Neural cell (in vitro differentiated cells): Measurements from ENCODE around the gene ATP8B1. TPM values are rescaled to one million over a fixed set of nuclear protein-coding genes. Genes with fewer than 3 reads are reported as not detected.

Experiments
- H2AFZ ChIP-seq: fragments of 200-600, 300-800 bp; sonication (generic), shearing (Covaris generic); 2 replicates; pipeline ENCODE4 v1.6.0; 2014; ENCODE audit warnings: low read depth, mild to moderate bottlenecking, antibody characterized with exemption, low read length, moderate library complexity
- H3F3A ChIP-seq: fragments of 200-600 bp; shearing (Covaris generic); 2 replicates; pipeline ENCODE4 v1.6.1; 2016; ENCODE audit warnings: mild to moderate bottlenecking, moderate library complexity, mixed read lengths, antibody characterized with exemption, low read length; ENCODE audit not compliant: insufficient read depth, poor library complexity, severe bottlenecking
- H3K27ac ChIP-seq: fragments of 200-600, 300-800 bp; sonication (generic), shearing (Covaris generic); 2 replicates; pipeline ENCODE4 v1.5.1; 2014; ENCODE audit warnings: mild to moderate bottlenecking, low read length, moderate library complexity
- H3K27me3 ChIP-seq: fragments of 300-800, 200-600 bp; sonication (generic), shearing (Covaris generic); 2 replicates; pipeline ENCODE4 v1.6.0; 2014; ENCODE audit warnings: mild to moderate bottlenecking, low read depth, low read length, moderate library complexity; ENCODE audit not compliant: insufficient read depth
- H3K36me3 ChIP-seq: fragments of 300-800, 200-600 bp; sonication (generic), shearing (Covaris generic); 2 replicates; pipeline ENCODE4 v1.5.1; 2014; ENCODE audit warnings: mild to moderate bottlenecking, antibody characterized with exemption, low read length, moderate library complexity; ENCODE audit not compliant: insufficient read depth
- H3K4me2 ChIP-seq: fragments of 300-800, 200-600 bp; sonication (generic), shearing (Covaris generic); 2 replicates; pipeline ENCODE4 v1.6.0; 2014; ENCODE audit warnings: mild to moderate bottlenecking, low read length
- H3K4me3 ChIP-seq: fragments of 300-800, 200-600 bp; sonication (generic), shearing (Covaris generic); 2 replicates; pipeline ENCODE4 v1.5.1; 2014; ENCODE audit warnings: mild to moderate bottlenecking, low read length, moderate library complexity
- H3K79me2 ChIP-seq: fragments of 200-600 bp; shearing (Covaris generic); replicated peaks from 2 replicates; pipeline ENCODE4 v1.6.0; 2014; ENCODE audit warnings: mild to moderate bottlenecking, low read length, moderate library complexity; ENCODE audit not compliant: insufficient read depth
- H3K9ac ChIP-seq: fragments of 300-800, 200-600 bp; sonication (generic), shearing (Covaris generic); 2 replicates; pipeline ENCODE4 v1.6.1; 2016; ENCODE audit warnings: mild to moderate bottlenecking, low read length, mixed read lengths
- H3K9me2 ChIP-seq: fragments of 200-600 bp; shearing (Covaris generic); 2 replicates; pipeline ENCODE4 v1.6.1; 2016; ENCODE audit warnings: mild to moderate bottlenecking, low read length, mixed read lengths; ENCODE audit not compliant: insufficient read depth
- H3K9me3 ChIP-seq: fragments of 200-600, 300-800 bp; sonication (generic), shearing (Covaris generic); 2 replicates; pipeline ENCODE4 v1.6.1; 2016; ENCODE audit warnings: mild to moderate bottlenecking, mixed run types, low read length, moderate library complexity, mixed read lengths
- H4K20me1 ChIP-seq: fragments of 200-600 bp; shearing (Covaris generic); 2 replicates; pipeline ENCODE4 v1.6.1; 2016; ENCODE audit warnings: mild to moderate bottlenecking, mixed run types; ENCODE audit not compliant: insufficient read depth
- EP300 ChIP-seq: fragments of 450-650 bp; conservative IDR thresholded peaks from 2 replicates; pipeline ENCODE4 v1.6.1; 2014; ENCODE audit warnings: antibody characterized with exemption, mild to moderate bottlenecking, moderate library complexity; ENCODE audit not compliant: poor library complexity, severe bottlenecking
- EZH2 ChIP-seq: fragments of 200-600, 300-800 bp; shearing (Covaris generic), sonication (generic); IDR thresholded peaks from 2 replicates; pipeline ENCODE4 v1.6.1; 2014; ENCODE audit warnings: antibody characterized with exemption, low read length, borderline replicate concordance, mild to moderate bottlenecking; ENCODE audit not compliant: insufficient read depth, poor library complexity, severe bottlenecking
- MXI1 ChIP-seq: fragments of 450-650 bp; conservative IDR thresholded peaks from 2 replicates; pipeline ENCODE4 v1.6.1; 2014; ENCODE audit warnings: antibody characterized with exemption, mild to moderate bottlenecking; ENCODE audit not compliant: poor library complexity, severe bottlenecking
- POLR2AphosphoS5 ChIP-seq: IDR thresholded peaks from 2 replicates; pipeline ENCODE4 v1.6.1; 2012
- RAD21 ChIP-seq: fragments of 450-650 bp; conservative IDR thresholded peaks from 2 replicates; pipeline ENCODE4 v1.6.1; 2014; ENCODE audit warnings: antibody characterized with exemption, mild to moderate bottlenecking, moderate library complexity
- SMC3 ChIP-seq: fragments of 450-650 bp; conservative IDR thresholded peaks from 2 replicates; pipeline ENCODE4 v1.6.1; 2014; ENCODE audit warnings: antibody characterized with exemption, mild to moderate bottlenecking, moderate library complexity; ENCODE audit not compliant: poor library complexity
- TAF1 ChIP-seq: IDR thresholded peaks from 2 replicates; pipeline ENCODE4 v1.6.1; 2012; ENCODE audit warnings: low read depth
- polyA plus RNA-seq: library from polyadenylated mRNA; depleted of rRNA; stranded (reverse); fragments of >200 nt; gene quantifications from 2 replicates; pipeline ENCODE4 v1.2.3, GENCODE V29; 2014
- TF ChIP-seq, protein P1 (sequence below): fragments of 450-650 bp; IDR thresholded peaks from 2 replicates; pipeline ENCODE4 v1.5.1; 2014; ENCODE audit warnings: antibody characterized with exemption, mild to moderate bottlenecking, moderate library complexity; ENCODE audit not compliant: poor library complexity, severe bottlenecking
- TF ChIP-seq, protein P2 (sequence below): IDR thresholded peaks from 2 replicates; pipeline ENCODE4 v1.6.1; 2012; ENCODE audit warnings: borderline replicate concordance

The ATP8B1 gene
- polyA plus RNA-seq, 1 donor from 2014 or later: not detected

DNA sequence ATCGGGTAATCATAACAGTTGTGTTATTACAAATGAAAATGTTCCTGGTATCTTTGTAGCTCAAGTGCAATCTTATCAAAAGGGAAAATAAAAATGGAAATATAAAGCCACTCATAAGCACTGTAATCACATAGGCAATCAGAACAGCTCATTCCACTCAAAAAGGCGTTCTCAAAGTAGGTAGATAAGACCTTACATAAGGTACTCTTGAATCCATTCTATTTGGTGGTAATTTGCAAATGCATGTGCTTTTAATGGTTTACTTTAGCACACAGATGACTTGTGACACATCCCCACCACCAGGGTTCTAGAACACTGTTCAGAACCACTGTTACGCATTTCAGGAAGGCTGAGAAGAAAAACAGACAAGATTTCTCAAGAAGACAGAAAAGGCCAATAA is 94.8 kb downstream of the ATP8B1 start:
- no peak overlapping the region for H2AFZ ChIP-seq
- TF ChIP-seq EP300 (no peak), TAF1 (no peak), MXI1 (no peak), SMC3 (no peak), POLR2AphosphoS5 (no peak), EZH2 (no peak), RAD21 (no peak)
- TF ChIP-seq, protein P1, sequence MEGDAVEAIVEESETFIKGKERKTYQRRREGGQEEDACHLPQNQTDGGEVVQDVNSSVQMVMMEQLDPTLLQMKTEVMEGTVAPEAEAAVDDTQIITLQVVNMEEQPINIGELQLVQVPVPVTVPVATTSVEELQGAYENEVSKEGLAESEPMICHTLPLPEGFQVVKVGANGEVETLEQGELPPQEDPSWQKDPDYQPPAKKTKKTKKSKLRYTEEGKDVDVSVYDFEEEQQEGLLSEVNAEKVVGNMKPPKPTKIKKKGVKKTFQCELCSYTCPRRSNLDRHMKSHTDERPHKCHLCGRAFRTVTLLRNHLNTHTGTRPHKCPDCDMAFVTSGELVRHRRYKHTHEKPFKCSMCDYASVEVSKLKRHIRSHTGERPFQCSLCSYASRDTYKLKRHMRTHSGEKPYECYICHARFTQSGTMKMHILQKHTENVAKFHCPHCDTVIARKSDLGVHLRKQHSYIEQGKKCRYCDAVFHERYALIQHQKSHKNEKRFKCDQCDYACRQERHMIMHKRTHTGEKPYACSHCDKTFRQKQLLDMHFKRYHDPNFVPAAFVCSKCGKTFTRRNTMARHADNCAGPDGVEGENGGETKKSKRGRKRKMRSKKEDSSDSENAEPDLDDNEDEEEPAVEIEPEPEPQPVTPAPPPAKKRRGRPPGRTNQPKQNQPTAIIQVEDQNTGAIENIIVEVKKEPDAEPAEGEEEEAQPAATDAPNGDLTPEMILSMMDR: no peak
- TF ChIP-seq, protein P2, sequence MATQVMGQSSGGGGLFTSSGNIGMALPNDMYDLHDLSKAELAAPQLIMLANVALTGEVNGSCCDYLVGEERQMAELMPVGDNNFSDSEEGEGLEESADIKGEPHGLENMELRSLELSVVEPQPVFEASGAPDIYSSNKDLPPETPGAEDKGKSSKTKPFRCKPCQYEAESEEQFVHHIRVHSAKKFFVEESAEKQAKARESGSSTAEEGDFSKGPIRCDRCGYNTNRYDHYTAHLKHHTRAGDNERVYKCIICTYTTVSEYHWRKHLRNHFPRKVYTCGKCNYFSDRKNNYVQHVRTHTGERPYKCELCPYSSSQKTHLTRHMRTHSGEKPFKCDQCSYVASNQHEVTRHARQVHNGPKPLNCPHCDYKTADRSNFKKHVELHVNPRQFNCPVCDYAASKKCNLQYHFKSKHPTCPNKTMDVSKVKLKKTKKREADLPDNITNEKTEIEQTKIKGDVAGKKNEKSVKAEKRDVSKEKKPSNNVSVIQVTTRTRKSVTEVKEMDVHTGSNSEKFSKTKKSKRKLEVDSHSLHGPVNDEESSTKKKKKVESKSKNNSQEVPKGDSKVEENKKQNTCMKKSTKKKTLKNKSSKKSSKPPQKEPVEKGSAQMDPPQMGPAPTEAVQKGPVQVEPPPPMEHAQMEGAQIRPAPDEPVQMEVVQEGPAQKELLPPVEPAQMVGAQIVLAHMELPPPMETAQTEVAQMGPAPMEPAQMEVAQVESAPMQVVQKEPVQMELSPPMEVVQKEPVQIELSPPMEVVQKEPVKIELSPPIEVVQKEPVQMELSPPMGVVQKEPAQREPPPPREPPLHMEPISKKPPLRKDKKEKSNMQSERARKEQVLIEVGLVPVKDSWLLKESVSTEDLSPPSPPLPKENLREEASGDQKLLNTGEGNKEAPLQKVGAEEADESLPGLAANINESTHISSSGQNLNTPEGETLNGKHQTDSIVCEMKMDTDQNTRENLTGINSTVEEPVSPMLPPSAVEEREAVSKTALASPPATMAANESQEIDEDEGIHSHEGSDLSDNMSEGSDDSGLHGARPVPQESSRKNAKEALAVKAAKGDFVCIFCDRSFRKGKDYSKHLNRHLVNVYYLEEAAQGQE: no peak
- no peaks in the 10 kb centered on the region for H4K20me1 ChIP-seq
- H3K79me2 ChIP-seq: no peaks in the 10 kb centered on the region
- no peak overlapping the region for H3K27ac ChIP-seq
- H3K27me3 ChIP-seq: no peaks in the 10 kb centered on the region
- H3K36me3 ChIP-seq: no peaks in the 10 kb centered on the region
- H3F3A ChIP-seq: no peaks in the 10 kb centered on the region
- no peak overlapping the region for H3K9ac ChIP-seq
- no peaks in the 10 kb centered on the region for H3K9me2 ChIP-seq
- no peak overlapping the region for H3K4me2 ChIP-seq
- no peaks in the 10 kb centered on the region for H3K9me3 ChIP-seq
- no peak overlapping the region for H3K4me3 ChIP-seq

DNA sequence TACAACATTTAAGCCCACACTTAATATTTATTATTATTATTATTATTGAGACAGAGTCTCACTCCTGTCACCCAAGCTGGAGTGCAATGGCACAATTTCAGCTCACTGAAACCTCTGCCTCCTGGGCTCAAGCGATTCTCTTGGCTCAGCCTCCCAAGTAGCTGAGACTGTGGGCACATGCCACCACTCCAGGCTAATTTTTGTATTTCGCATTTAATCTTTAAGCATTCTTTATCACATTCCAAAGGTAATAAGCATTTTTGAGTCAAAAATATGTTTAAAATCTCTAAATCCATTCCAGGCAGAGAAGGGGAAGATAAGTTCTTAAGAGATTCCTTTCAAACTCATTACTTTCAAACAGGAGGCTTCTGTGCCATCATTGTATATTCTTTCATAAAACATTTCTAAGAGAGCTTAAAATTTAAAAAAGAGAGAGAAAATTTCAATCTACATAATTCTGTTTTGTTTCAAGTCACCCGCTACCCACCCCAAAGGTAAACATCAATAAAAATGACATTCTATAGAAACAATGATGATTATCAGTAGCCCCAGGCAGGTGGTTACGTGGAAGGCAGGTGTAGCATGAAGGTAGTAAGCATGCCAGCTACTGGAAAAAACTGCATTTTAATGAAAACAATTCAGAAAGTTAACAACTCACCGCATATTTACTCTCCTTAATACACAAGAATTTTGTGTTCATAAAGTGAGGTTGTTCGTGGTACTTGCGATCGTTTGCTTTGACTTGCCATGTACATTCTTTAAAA is 97.1 kb downstream of the ATP8B1 start:
- H4K20me1 ChIP-seq: no peaks in the 10 kb centered on the region
- TF ChIP-seq, protein P2: no peak
- TF ChIP-seq POLR2AphosphoS5: no peak
- TF ChIP-seq EP300: no peak
- TF ChIP-seq TAF1: no peak
- TF ChIP-seq SMC3: no peak
- TF ChIP-seq RAD21: no peak
- TF ChIP-seq EZH2: no peak
- no peak for TF ChIP-seq MXI1
- TF ChIP-seq, protein P1: no peak
- no peaks in the 10 kb centered on the region for H3F3A ChIP-seq
- H2AFZ ChIP-seq: no peak overlapping the region
- H3K4me3 ChIP-seq: no peak overlapping the region
- H3K27ac ChIP-seq: no peak overlapping the region
- H3K9me3 ChIP-seq: no peaks in the 10 kb centered on the region
- no peaks in the 10 kb centered on the region for H3K36me3 ChIP-seq
- H3K9ac ChIP-seq: no peak overlapping the region
- H3K27me3 ChIP-seq: no peaks in the 10 kb centered on the region
- no peaks in the 10 kb centered on the region for H3K79me2 ChIP-seq
- H3K4me2 ChIP-seq: no peak overlapping the region
- no peaks in the 10 kb centered on the region for H3K9me2 ChIP-seq
